Activated CD8-positive, alpha-beta memory T cell treated with anti-CD3 and anti-CD28 coated beads, Interleukin-2, amount 50 U/mL, for 4 hours (primary cell): ENCODE data around the gene HSP90AA1.

Experiments used
- DNase-seq: peaks from one replicate; pipeline ENCODE4 v3.0.0-alpha.2; 2020

The HSP90AA1 gene

GRCh38 chr14:102034301-102034700, 52.5 kb downstream of the HSP90AA1 start:
- DNase-seq: no peak

DNA sequence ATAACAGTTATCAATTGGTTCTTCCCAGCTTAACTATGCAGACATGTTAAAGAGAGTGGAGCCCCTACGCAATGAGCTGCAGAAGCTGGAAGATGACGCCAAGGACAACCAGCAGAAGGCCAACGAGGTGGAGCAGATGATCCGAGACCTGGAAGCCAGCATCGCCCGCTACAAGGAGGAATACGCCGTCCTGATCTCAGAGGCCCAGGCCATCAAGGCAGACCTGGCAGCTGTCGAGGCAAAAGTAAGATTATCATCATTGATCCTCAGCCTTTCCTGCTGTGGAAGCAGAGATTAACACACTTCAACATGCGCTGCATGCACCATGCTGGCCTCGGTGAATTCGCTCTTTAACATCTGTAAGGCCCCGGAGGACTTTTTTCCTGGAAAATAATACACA, 53.6 kb downstream of the HSP90AA1 start:
- DNase-seq: no peak
